Astrocyte (in vitro differentiated cells and primary cell): ENCODE measurements around the gene OVCH2.

Experiments
- EZH2 ChIP-seq: IDR thresholded peaks from 2 replicates; pipeline ENCODE4 v1.6.1; 2012; ENCODE audit warnings: mild to moderate bottlenecking, low read length, inconsistent platforms; ENCODE audit not compliant: insufficient read depth
- TF ChIP-seq, protein P1 (sequence below): IDR thresholded peaks from 2 replicates; pipeline ENCODE4 v1.5.1; 2011; ENCODE audit warnings: low read depth, mild to moderate bottlenecking, inconsistent platforms, low read length, moderate library complexity; ENCODE audit not compliant: insufficient read depth

DNA sequence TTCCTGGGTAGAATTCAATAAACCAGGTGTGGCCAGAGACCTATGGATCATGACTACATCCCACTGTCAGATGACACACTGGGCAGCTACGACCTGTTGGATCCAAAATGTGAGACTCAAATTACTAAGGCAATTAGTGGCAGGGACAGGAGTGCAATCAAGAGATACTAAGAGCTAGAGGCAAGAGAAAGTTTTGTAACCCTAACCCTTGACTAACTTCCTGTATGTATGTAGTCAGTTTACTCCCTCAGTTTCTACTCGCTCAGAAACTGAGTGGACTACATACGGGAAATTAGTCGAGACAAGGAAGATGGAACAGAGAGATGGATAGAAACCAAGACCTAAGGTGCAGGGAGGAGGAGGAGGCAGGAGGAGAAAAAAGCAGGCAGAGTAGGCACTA lies 35.6 kb downstream of the OVCH2 start:
- TF ChIP-seq, protein P1, sequence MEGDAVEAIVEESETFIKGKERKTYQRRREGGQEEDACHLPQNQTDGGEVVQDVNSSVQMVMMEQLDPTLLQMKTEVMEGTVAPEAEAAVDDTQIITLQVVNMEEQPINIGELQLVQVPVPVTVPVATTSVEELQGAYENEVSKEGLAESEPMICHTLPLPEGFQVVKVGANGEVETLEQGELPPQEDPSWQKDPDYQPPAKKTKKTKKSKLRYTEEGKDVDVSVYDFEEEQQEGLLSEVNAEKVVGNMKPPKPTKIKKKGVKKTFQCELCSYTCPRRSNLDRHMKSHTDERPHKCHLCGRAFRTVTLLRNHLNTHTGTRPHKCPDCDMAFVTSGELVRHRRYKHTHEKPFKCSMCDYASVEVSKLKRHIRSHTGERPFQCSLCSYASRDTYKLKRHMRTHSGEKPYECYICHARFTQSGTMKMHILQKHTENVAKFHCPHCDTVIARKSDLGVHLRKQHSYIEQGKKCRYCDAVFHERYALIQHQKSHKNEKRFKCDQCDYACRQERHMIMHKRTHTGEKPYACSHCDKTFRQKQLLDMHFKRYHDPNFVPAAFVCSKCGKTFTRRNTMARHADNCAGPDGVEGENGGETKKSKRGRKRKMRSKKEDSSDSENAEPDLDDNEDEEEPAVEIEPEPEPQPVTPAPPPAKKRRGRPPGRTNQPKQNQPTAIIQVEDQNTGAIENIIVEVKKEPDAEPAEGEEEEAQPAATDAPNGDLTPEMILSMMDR, result no peak
- no peak for TF ChIP-seq EZH2
